Measurements from ENCODE around the gene CYGB.

Gene CYGB

DNA sequence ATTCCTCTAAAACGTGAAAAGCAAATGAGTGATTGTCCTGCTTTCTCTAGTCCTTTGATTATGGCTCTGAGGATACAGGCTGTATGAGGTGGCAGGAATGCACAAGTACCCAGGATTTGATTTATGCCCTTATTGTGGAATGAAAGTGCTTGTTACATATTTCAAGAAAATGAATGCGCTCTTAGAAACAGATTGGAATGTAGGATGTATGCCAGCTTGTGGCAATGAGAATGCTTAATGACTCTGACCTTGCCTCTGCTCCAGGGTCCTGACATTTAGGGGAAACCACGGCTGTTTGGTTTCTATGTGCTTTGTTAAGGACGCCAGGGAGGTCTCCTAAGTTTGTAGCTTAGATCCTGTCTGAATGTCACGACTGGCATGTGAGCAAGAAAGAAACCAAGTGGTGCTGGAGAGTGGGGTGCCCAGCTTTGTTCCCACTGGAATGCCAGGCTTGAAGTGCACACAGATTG lies 24.3 kb upstream of the CYGB start:
- H3K4me3 ChIP-seq (ENCODE audit: low read depth, low read length), result peak overlapping the region; percentile 29
- TF ChIP-seq CTCF (IDR thresholded peaks at IDR 0.05; ENCODE audit: low read depth, low read length), result no peak

DNA sequence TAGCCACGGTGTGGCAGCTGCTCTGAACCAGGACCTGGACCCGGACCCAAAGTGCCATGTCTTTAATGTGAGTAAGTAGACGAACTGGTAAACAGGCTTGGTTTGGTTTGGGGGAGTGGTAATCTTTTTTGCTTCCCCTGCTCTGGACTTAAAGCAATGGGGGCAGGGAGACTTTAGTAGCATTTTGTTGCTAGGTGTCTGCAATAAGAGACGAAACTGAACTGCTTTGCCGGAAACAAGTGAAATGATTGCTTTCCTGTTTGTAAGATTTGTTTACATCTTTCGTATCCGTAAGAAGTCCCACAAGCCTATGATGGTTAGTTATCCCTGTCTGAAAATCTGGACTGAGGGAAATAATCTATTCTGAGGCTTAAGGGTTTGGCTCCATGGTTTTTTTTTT lies 23.8 kb upstream of the CYGB start:
- no peak for TF ChIP-seq CTCF (IDR thresholded peaks at IDR 0.05; ENCODE audit: low read depth, low read length)
- H3K4me3 ChIP-seq (ENCODE audit: low read depth, low read length), result peak overlapping the region; percentile 29

DNA sequence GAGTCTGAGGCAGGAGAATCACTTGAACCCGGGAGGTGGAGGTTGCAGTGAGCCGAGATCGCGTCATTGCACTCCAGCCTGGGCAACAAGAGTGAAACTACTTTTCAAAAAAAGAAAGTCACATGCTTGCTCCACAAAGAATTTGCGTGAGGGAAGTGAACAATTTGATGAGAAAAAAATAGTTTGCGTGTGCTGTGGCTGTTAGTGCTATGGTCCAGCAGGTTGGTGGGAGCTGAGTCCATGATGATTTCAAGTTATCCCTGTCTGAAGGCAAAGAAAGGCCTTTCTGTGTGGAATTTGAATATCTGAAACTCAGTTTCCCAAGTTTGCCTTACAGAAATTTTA lies 23.3 kb upstream of the CYGB start:
- H3K4me3 ChIP-seq (ENCODE audit: low read depth, low read length), result peak overlapping the region; percentile 29
- TF ChIP-seq CTCF (IDR thresholded peaks at IDR 0.05; ENCODE audit: low read depth, low read length), result no peak

- H3K4me3 ChIP-seq (ENCODE audit: low read depth, low read length), result peak overlapping the region; percentile 29
- no peak for TF ChIP-seq CTCF (IDR thresholded peaks at IDR 0.05; ENCODE audit: low read depth, low read length)
Measured at GRCh38 chr17:76560036-76560876, 22.7 kb upstream of the CYGB start.

- peak overlapping the region; percentile 94 for H3K4me3 ChIP-seq (ENCODE audit: low read depth, low read length)
Measured at GRCh38 chr17:76559460-76559859, 22.0 kb upstream of the CYGB start.

- H3K4me3 ChIP-seq (ENCODE audit: low read depth, low read length), result peak overlapping the region; percentile 94
Measured at GRCh38 chr17:76558198-76559095, 20.9 kb upstream of the CYGB start.

More at GRCh38 chr17:76558198-76559095, 20.9 kb upstream of the CYGB start:
- peak; percentile 32; the same call in 1 of the 2 replicates for TF ChIP-seq CTCF (IDR thresholded peaks at IDR 0.05; ENCODE audit: low read depth, low read length)

Data from WI38 (cell line).